Activated B cell treated with CpG ODN at 0.5 μM for 24 hours (primary cell): ENCODE results near the gene ALDH1L1. TPM values are rescaled to one million over a fixed set of nuclear protein-coding genes. Genes with fewer than 3 reads are reported as not detected.

Source experiments
- ATAC-seq: fragments of 200-7000 bp; cut with Tn5 transposase; one replicate; pipeline ENCODE4 v1.10.0; 2021; ENCODE audit warnings: low read depth, mild to moderate bottlenecking, moderate library complexity
- CTCF ChIA-PET: fragments of 350-600 bp; sonication (Branson Sonifier 250); formaldehyde crosslinking; loops from one replicate; lab custom pipeline; 2021; ENCODE audit warnings: antibody characterized with exemption; lab: Charles Lee
- POLR2A ChIA-PET: fragments of 350-600 bp; sonication (Branson Sonifier 250); formaldehyde crosslinking; loops from one replicate; lab custom pipeline; 2021; ENCODE audit warnings: antibody characterized with exemption; lab: Charles Lee
- DNase-seq: peaks from one replicate; pipeline ENCODE4 v3.0.0; 2022
- H3K27ac Mint-ChIP-seq: one replicate; pipeline ENCODE4 v1.8.0; 2020; ENCODE audit warnings: mixed read lengths
- H3K27me3 Mint-ChIP-seq: one replicate; pipeline ENCODE4 v1.8.0; 2021; ENCODE audit warnings: mixed read lengths
- H3K36me3 Mint-ChIP-seq: one replicate; pipeline ENCODE4 v1.8.0; 2021; ENCODE audit warnings: low read depth, mixed read lengths
- H3K4me1 Mint-ChIP-seq: one replicate; pipeline ENCODE4 v1.8.0; 2021; ENCODE audit warnings: mixed read lengths
- H3K4me3 Mint-ChIP-seq: one replicate; pipeline ENCODE4 v1.8.0; 2020; ENCODE audit warnings: mild to moderate bottlenecking, mixed read lengths
- H3K9me3 Mint-ChIP-seq: one replicate; pipeline ENCODE4 v1.8.0; 2020; ENCODE audit warnings: mixed read lengths
- CTCF ChIP-seq: fragments of 200-600 bp; IDR thresholded peaks from one replicate; pipeline ENCODE4 v1.8.0; 2022; ENCODE audit warnings: antibody characterized with exemption, mild to moderate bottlenecking
- intact Hi-C: fragments of 100-400 bp; cut with micrococcal nuclease; formaldehyde crosslinking; loops from one replicate; pipeline ENCODE4 v1.15.1; 2024
- total RNA-seq: library from RNA; stranded (reverse); gene quantifications from 2 replicates; pipeline ENCODE4 v1.2.3, GENCODE V29; 2022

Gene ALDH1L1
- total RNA-seq, 1 donor from 2014 or later: not detected

GRCh38 chr3:126118591-126118990 is 61.8 kb downstream of the ALDH1L1 start:
- ATAC-seq: no peak
- ChIA-PET POLR2A (no interaction called here), CTCF (no interaction called here)
- peaks cover 3% of the 10 kb centered on the region for H3K27me3 Mint-ChIP-seq
- no peak overlapping the region for H3K27ac Mint-ChIP-seq
- intact Hi-C loops: no loop called here
- H3K4me1 Mint-ChIP-seq: no peaks in the 10 kb centered on the region
- DNase-seq: peak; percentile 6
- TF ChIP-seq CTCF: no peak
- H3K36me3 Mint-ChIP-seq: no peaks in the 10 kb centered on the region
- no peak overlapping the region for H3K4me3 Mint-ChIP-seq
- H3K9me3 Mint-ChIP-seq: no peaks in the 10 kb centered on the region

- H3K9me3 Mint-ChIP-seq: no peaks in the 10 kb centered on the region
- no peak overlapping the region for H3K4me3 Mint-ChIP-seq
- ChIA-PET CTCF (no interaction called here), POLR2A (no interaction called here)
- H3K4me1 Mint-ChIP-seq: no peaks in the 10 kb centered on the region
- no peak for ATAC-seq
- peaks cover 3% of the 10 kb centered on the region for H3K27me3 Mint-ChIP-seq
- DNase-seq: peak; percentile 3
- TF ChIP-seq CTCF: no peak
- H3K27ac Mint-ChIP-seq: no peak overlapping the region
- intact Hi-C loops: no loop called here
- no peaks in the 10 kb centered on the region for H3K36me3 Mint-ChIP-seq
Observed at GRCh38 chr3:126117786-126118185, 62.6 kb downstream of the ALDH1L1 start.

GRCh38 chr3:126117212-126117611 is 63.2 kb downstream of the ALDH1L1 start:
- Mint-ChIP-seq H3K36me3 (no peaks in the 10 kb centered on the region), H3K4me3 (no peak overlapping the region), H3K4me1 (no peaks in the 10 kb centered on the region), H3K27me3 (peaks cover 3% of the 10 kb centered on the region), H3K9me3 (no peaks in the 10 kb centered on the region), H3K27ac (no peak overlapping the region)
- DNase-seq (no peak), ATAC-seq (no peak)
- TF ChIP-seq CTCF: no peak
- POLR2A ChIA-PET: no interaction called here
- CTCF ChIA-PET: no interaction called here
- intact Hi-C loops: no loop called here

GRCh38 chr3:126116526-126116925 is 63.9 kb downstream of the ALDH1L1 start:
- Mint-ChIP-seq H3K4me1 (no peaks in the 10 kb centered on the region), H3K36me3 (no peaks in the 10 kb centered on the region), H3K4me3 (no peak overlapping the region), H3K9me3 (no peaks in the 10 kb centered on the region), H3K27me3 (peaks cover 3% of the 10 kb centered on the region), H3K27ac (no peak overlapping the region)
- ATAC-seq (no peak), DNase-seq (peak; percentile 5)
- ChIA-PET CTCF (no interaction called here), POLR2A (no interaction called here)
- intact Hi-C loops: no loop called here
- TF ChIP-seq CTCF: no peak

GRCh38 chr3:126114443-126115386 is 65.7 kb downstream of the ALDH1L1 start:
- intact Hi-C loops: no loop called here

More at GRCh38 chr3:126114443-126115386, 65.7 kb downstream of the ALDH1L1 start:
- ATAC-seq (no peak), DNase-seq (peak; percentile 10)
- CTCF ChIA-PET: no interaction called here
- no peak overlapping the region for H3K27ac Mint-ChIP-seq
- H3K4me3 Mint-ChIP-seq: no peak overlapping the region
- no peaks in the 10 kb centered on the region for H3K36me3 Mint-ChIP-seq
- no peaks in the 10 kb centered on the region for H3K4me1 Mint-ChIP-seq
- H3K9me3 Mint-ChIP-seq: no peaks in the 10 kb centered on the region
- POLR2A ChIA-PET: no interaction called here
- peaks cover 2% of the 10 kb centered on the region for H3K27me3 Mint-ChIP-seq
- TF ChIP-seq CTCF: no peak
